NB4 (cell line): ENCODE data around the gene SPON1.

Source experiments
- DNase-seq: peaks from one replicate; pipeline ENCODE4 v3.0.0; 2010; ENCODE audit warnings: low read depth
- H3K4me3 ChIP-seq: one replicate; pipeline ENCODE4 v1.5.1; 2011; ENCODE audit warnings: mild to moderate bottlenecking, low read depth, low read length, moderate library complexity
- MAX ChIP-seq: IDR thresholded peaks from 2 replicates; pipeline ENCODE4 v1.6.1; 2011; ENCODE audit warnings: low read depth, low read length
- MYC ChIP-seq: IDR thresholded peaks from 2 replicates; pipeline ENCODE4 v1.6.1; 2011; ENCODE audit warnings: low read depth, low read length
- POLR2A ChIP-seq: IDR thresholded peaks from 2 replicates; pipeline ENCODE4 v1.6.1; 2011; ENCODE audit warnings: mild to moderate bottlenecking; ENCODE audit not compliant: insufficient read length; ENCODE audit errors: extremely low read depth
- TF ChIP-seq, protein P1 (sequence below): IDR thresholded peaks from one replicate; pipeline ENCODE4 v1.5.1; 2012; ENCODE audit warnings: low read depth, low read length

SPON1 gene

GRCh38 chr11:14119357-14119756, 156.8 kb downstream of the SPON1 start:
- TF ChIP-seq, protein P1, sequence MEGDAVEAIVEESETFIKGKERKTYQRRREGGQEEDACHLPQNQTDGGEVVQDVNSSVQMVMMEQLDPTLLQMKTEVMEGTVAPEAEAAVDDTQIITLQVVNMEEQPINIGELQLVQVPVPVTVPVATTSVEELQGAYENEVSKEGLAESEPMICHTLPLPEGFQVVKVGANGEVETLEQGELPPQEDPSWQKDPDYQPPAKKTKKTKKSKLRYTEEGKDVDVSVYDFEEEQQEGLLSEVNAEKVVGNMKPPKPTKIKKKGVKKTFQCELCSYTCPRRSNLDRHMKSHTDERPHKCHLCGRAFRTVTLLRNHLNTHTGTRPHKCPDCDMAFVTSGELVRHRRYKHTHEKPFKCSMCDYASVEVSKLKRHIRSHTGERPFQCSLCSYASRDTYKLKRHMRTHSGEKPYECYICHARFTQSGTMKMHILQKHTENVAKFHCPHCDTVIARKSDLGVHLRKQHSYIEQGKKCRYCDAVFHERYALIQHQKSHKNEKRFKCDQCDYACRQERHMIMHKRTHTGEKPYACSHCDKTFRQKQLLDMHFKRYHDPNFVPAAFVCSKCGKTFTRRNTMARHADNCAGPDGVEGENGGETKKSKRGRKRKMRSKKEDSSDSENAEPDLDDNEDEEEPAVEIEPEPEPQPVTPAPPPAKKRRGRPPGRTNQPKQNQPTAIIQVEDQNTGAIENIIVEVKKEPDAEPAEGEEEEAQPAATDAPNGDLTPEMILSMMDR = no peak
- TF ChIP-seq POLR2A (no peak), MAX (no peak), MYC (no peak)
- H3K4me3 ChIP-seq = no peak overlapping the region
- peak; percentile 9 for DNase-seq

GRCh38 chr11:14124350-14124749, 161.8 kb downstream of the SPON1 start:
- DNase-seq = no peak
- H3K4me3 ChIP-seq = no peak overlapping the region
- TF ChIP-seq MYC = no peak

DNA sequence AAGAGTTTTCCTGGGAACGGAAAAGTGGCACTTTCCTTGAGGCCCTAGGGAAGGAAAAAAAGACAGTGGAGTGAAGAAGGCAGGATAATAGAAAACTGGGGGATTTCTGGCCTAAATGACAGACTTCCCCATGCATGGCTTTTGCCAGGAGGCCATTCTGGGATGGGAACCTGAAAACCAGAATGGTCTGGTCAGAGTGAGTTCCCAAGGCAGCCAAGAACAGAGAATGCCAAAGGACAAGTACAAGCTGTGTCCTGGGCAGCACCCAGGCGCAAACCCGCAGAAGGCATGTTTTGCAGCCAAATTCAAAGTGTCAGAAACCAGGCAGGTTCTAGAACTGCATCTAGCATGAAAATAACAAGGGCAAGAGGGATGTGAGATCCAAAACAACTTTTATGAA, 162.4 kb downstream of the SPON1 start:
- H3K4me3 ChIP-seq = no peak overlapping the region
- TF ChIP-seq MAX (no peak), MYC (no peak), POLR2A (no peak)
- DNase-seq = no peak

- no peak overlapping the region for H3K4me3 ChIP-seq
- no peak for DNase-seq
- TF ChIP-seq MAX (no peak), POLR2A (no peak), MYC (no peak)
- TF ChIP-seq, protein P1 = no peak
Observed at GRCh38 chr11:14125529-14125928, 163.0 kb downstream of the SPON1 start.

DNA sequence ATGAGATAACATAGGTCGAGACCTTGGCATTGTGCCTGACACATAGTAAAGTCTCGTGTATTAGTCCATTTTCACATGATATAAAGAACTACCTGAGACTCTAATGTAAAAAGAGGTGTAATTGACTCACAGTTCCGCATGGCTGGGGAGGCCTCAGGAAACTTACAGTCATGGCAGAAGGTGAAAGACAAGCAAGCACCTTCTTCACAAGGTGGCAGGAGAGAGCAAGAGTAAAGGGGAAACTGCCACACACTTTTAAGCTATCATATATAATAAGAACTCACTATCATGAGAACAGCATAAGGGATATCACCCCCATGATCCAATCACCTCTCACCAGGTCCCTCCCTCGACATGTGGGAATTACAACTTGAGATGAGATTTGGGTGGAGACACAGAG, 165.2 kb downstream of the SPON1 start:
- TF ChIP-seq MYC (no peak), POLR2A (no peak), MAX (no peak)
- TF ChIP-seq, protein P1 = no peak
- H3K4me3 ChIP-seq = no peak overlapping the region
- DNase-seq = no peak

GRCh38 chr11:14132312-14132711, 169.8 kb downstream of the SPON1 start:
- no peak for DNase-seq
- TF ChIP-seq MAX (no peak), MYC (no peak), POLR2A (no peak)
- TF ChIP-seq, protein P1 = no peak
- no peak overlapping the region for H3K4me3 ChIP-seq

DNA sequence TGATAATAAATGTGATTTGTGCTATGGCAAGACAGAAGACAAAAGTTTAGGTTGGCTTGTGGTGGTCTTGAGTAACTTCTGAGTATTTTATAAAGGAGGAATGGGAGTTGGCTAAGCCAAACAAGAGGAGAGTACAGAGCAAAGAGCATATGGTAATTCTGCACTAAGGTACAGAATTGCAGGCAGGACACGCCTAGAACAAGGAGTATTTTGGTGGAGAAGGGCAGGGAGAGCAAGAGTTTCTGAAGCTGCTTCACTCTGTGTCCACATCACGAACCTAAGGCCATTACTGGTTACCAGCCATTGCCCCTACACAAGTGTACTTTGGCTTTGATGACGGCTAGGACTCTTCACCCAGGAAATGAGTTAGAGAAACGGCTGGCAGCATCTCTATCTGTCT, 170.9 kb downstream of the SPON1 start:
- no peak overlapping the region for H3K4me3 ChIP-seq
- DNase-seq = no peak
- no peak for TF ChIP-seq POLR2A
- TF ChIP-seq, protein P1 = no peak
- no peak for TF ChIP-seq MAX
- no peak for TF ChIP-seq MYC
